ENCODE measurements around the gene HIPK1.

GRCh38 chr1:113913312-113913668 lies 15.8 kb upstream of the HIPK1 start:
- TF ChIP-seq CTCF (IDR thresholded peaks at IDR 0.05; ENCODE audit: insufficient read depth, low read length) = no peak
- no peak for TF ChIP-seq POLR2AphosphoS5 (IDR thresholded peaks at IDR 0.05; ENCODE audit: low read depth)
- no peak for TF ChIP-seq REST (IDR thresholded peaks at IDR 0.05; ENCODE audit: insufficient replicate concordance, low read depth)

Data from HL-60 (cell line).